ENCODE data around the gene LMOD3. TPM values are rescaled to one million over a fixed set of nuclear protein-coding genes. Genes with fewer than 3 reads are reported as not detected.

Gene LMOD3
- total and polyA plus RNA-seq, 2 of the 8 experiments (the other 6 are each of a cell fraction or from before 2014, with no cell fraction given): not detected

DNA sequence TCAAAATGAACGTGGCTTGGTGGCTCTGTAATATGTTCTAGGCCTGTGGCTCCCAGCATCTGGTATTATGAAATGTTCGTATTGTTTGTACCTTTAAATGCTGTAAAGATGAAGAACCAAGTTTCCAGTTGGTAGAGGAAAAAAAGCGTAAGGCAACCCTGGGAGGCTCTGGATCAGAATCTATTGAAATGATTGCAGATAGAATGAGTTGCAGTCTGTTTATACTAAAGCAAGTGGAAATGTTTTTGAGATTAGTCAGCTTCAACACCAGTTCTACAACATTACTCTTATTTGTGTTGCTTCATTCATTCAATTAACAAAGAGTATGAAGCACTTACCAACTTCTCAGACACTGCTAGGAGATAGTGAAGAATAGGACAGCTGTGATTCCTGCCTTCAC, 32.4 kb downstream of the LMOD3 start:
- FAIRE-seq (no peak), DNase-seq (ENCODE audit: low read depth in 1 of 2, low spot score in 2 of 2) (no peak)
- Histone ChIP-seq H4K5ac (ENCODE audit: insufficient read length, low read depth, low read length) (no peak overlapping the region), H3K4me1 (replicated peaks in 1 of 4; ENCODE audit: control insufficient read depth in 3 of 4, insufficient read depth in 4 of 4, low read length in 3 of 4) (peaks cover 0 to 17% (median 6%) of the 10 kb centered on the region in 4 experiments; a peak in 5 of 7 replicates), H3K27me3 (replicated peaks in 1 of 4; ENCODE audit: control insufficient read depth in 3 of 4, extremely low read depth in 1 of 4, insufficient read depth in 3 of 4, low read length in 3 of 4) (no peaks in the 10 kb centered on the region), H3K4ac (replicated peaks; ENCODE audit: insufficient read length, low read depth, low read length) (no peak overlapping the region), H2BK12ac (ENCODE audit: low read depth, low read length) (no peak overlapping the region), H2BK120ac (replicated peaks; ENCODE audit: low read depth, low read length) (no peak overlapping the region), H3K9me3 (ENCODE audit: insufficient read depth in 2 of 2, low read depth in 1 of 2, low read length in 1 of 2) (no peaks in the 10 kb centered on the region), H3K79me1 (ENCODE audit: low read depth, low read length) (no peaks in the 10 kb centered on the region), H3K56ac (replicated peaks; ENCODE audit: insufficient read length, low read depth, low read length) (no peak overlapping the region), H3K18ac (ENCODE audit: extremely low read depth, low read length) (no peak overlapping the region), H4K8ac (ENCODE audit: extremely low read depth, insufficient read depth, low read length) (no peak overlapping the region), H3K23ac (ENCODE audit: insufficient read length) (no peak overlapping the region), H4K20me1 (replicated peaks in 1 of 2; ENCODE audit: control insufficient read depth in 1 of 2, insufficient read depth in 2 of 2, low read length in 2 of 2) (peaks cover 0 to 1% of the 10 kb centered on the region in 2 experiments), H3K36me3 (ENCODE audit: control insufficient read depth in 2 of 4, insufficient read depth in 4 of 4, low read length in 3 of 4) (no peaks in the 10 kb centered on the region), H3K9ac (replicated peaks in 1 of 4; ENCODE audit: extremely low read depth in 1 of 4, low read depth in 3 of 4, low read length in 3 of 4) (no peak overlapping the region), H2AK5ac (ENCODE audit: low read depth, low read length) (no peak overlapping the region), H2BK15ac (ENCODE audit: low read length) (no peak overlapping the region), H2BK20ac (ENCODE audit: low read length) (no peak overlapping the region), H3K27ac (ENCODE audit: low read depth, low read length) (no peak overlapping the region), H3K4me3 (ENCODE audit: extremely low read depth in 1 of 4, insufficient read depth in 2 of 4, low read depth in 3 of 4, low read length in 4 of 4) (no peak overlapping the region), H3K79me2 (ENCODE audit: control insufficient read depth in 1 of 2, insufficient read depth in 2 of 2, low read length in 2 of 2) (no peaks in the 10 kb centered on the region), H2BK5ac (ENCODE audit: low read depth, low read length) (no peak overlapping the region), H2AFZ (ENCODE audit: low read length) (no peak overlapping the region), H3K14ac (ENCODE audit: insufficient read length) (no peak overlapping the region), H4K91ac (replicated peaks; ENCODE audit: insufficient read length, low read length) (no peak overlapping the region), H3K4me2 (ENCODE audit: insufficient read depth in 1 of 2, low read depth in 2 of 2, low read length in 2 of 2) (no peak overlapping the region), H3K23me2 (ENCODE audit: low read depth, low read length) (peaks cover 4% of the 10 kb centered on the region)
- POLR2A ChIA-PET (ENCODE audit: partially characterized antibody): interaction anchor here (0.7 kb wide), 2 partner anchors 19 to 72 kb away, joined by 4 to 5 read pairs; no protein-coding TSS in a partner anchor
- WGBS, 2 experiments (ENCODE audit: extremely low coverage in 1 of 2, insufficient coverage in 1 of 2, insufficient read length in 1 of 2, insufficient replicate concordance in 2 of 2, low coverage in 1 of 2, low lambda C conversion rate in 2 of 2, missing lambda C conversion rate in 1 of 2): 81% methylated on average over 3 of the region's 3 CpGs; no CpG with 5 or more reads in 1 of the 2 experiments
- CTCF ChIA-PET (ENCODE audit: partially characterized antibody): interaction anchor here (0.6 to 1.8 kb wide), 7 partner anchors 12 to 1844 kb away, joined by 3 to 7 read pairs (median 5); no protein-coding TSS in a partner anchor
- TF ChIP-seq MAFK (IDR thresholded peaks at IDR 0.05; ENCODE audit: low read depth, low read length) (no peak), POLR2A (IDR thresholded peaks at IDR 0.05; ENCODE audit: control extremely low read depth in 1 of 2, low read depth in 2 of 2, low read length in 2 of 2) (no peak), RFX5 (IDR thresholded peaks at IDR 0.05; ENCODE audit: borderline replicate concordance, low read depth, low read length) (no peak), SP4 (IDR thresholded peaks at IDR 0.05; ENCODE audit: low read length) (no peak), EZH2 (IDR thresholded peaks at IDR 0.05; ENCODE audit: low read depth, low read length, severe bottlenecking) (no peak), CBX5 (IDR thresholded peaks at IDR 0.05; ENCODE audit: low read depth, low read length) (no peak), RAD21 (IDR thresholded peaks at IDR 0.05 in 1 of 2, conservative IDR thresholded peaks at IDR 0.05 in 1 of 2; ENCODE audit: low read depth in 2 of 2, low read length in 2 of 2) (no peak), CBX8 (IDR thresholded peaks at IDR 0.05; ENCODE audit: borderline replicate concordance, low read depth, low read length) (no peak), GTF2F1 (IDR thresholded peaks at IDR 0.05; ENCODE audit: borderline replicate concordance, low read depth, low read length) (no peak), SAP30 (IDR thresholded peaks at IDR 0.05; ENCODE audit: insufficient read depth, insufficient replicate concordance, low read length) (no peak), YY1 (IDR thresholded peaks at IDR 0.05; ENCODE audit: low read depth, low read length) (no peak)

Data from H1 (cell line).